ENCODE data around the gene ASIC1. TPM values are rescaled to one million over a fixed set of nuclear protein-coding genes. Genes with fewer than 3 reads are reported as not detected.
A peak's percentile ranks its signal among the peaks of the same experiment; 100 is the strongest.

Gene ASIC1
- total and polyA plus RNA-seq, 7 donors = 1.3 to 6.9 (median 4.2) TPM; not detected in 1

GRCh38 chr12:50073206-50073605 lies 15.8 kb downstream of the ASIC1 start:
- H3K36me3 ChIP-seq = no peaks in the 10 kb centered on the region
- H3K27me3 ChIP-seq = no peaks in the 10 kb centered on the region
- peaks cover 0 to 16% (median 11%) of the 10 kb centered on the region in 4 donors for H3K4me1 ChIP-seq
- H3K27ac ChIP-seq = no peak overlapping the region
- TF ChIP-seq EP300 (IDR thresholded peaks at IDR 0.05) = no peak
- no peak for TF ChIP-seq POLR2AphosphoS5 (IDR thresholded peaks at IDR 0.05)
- TF ChIP-seq POLR2A (IDR thresholded peaks at IDR 0.05) = no peak
- TF ChIP-seq CTCF (IDR thresholded peaks at IDR 0.05) = no peak
- no peak overlapping the region for H3K4me3 ChIP-seq
- H3K9me3 ChIP-seq = no peaks in the 10 kb centered on the region
- intact Hi-C loops (cut with DNase I) = loop anchor here (10.0 kb wide), 2 partner anchors 208 to 242 kb away; no protein-coding TSS in a partner anchor
- DNase-seq = no peak
- WGBS, 2 donors = 45 to 72% methylated on average over 7 of the region's 7 CpGs

- intact Hi-C loops (cut with DNase I) = loop anchor here (10.0 kb wide), 2 partner anchors 209 to 241 kb away; no protein-coding TSS in a partner anchor
- Histone ChIP-seq H3K36me3 (no peaks in the 10 kb centered on the region), H3K27me3 (no peaks in the 10 kb centered on the region), H3K9me3 (no peaks in the 10 kb centered on the region), H3K4me3 (no peak overlapping the region), H3K27ac (no peak overlapping the region), H3K4me1 (peaks cover 0 to 16% (median 11%) of the 10 kb centered on the region in 4 donors)
- no peak for DNase-seq
- no peak for TF ChIP-seq POLR2A (IDR thresholded peaks at IDR 0.05)
- TF ChIP-seq EP300 (IDR thresholded peaks at IDR 0.05) = no peak
- no peak for TF ChIP-seq POLR2AphosphoS5 (IDR thresholded peaks at IDR 0.05)
- no peak for TF ChIP-seq CTCF (IDR thresholded peaks at IDR 0.05)
- WGBS, 2 donors = 88% methylated on average over 10 of the region's 10 CpGs
Measured at GRCh38 chr12:50073712-50074111, 16.3 kb downstream of the ASIC1 start.

- peak; percentile 91 for DNase-seq
- WGBS, 2 donors = 2 to 8% methylated on average over 9 of the region's 9 CpGs
- Histone ChIP-seq H3K9me3 (no peaks in the 10 kb centered on the region), H3K4me3 (no peak overlapping the region), H3K4me1 (peaks cover 0 to 13% (median 10%) of the 10 kb centered on the region in 4 donors), H3K27ac (no peak overlapping the region), H3K27me3 (no peaks in the 10 kb centered on the region), H3K36me3 (no peaks in the 10 kb centered on the region)
- no peak for TF ChIP-seq EP300 (IDR thresholded peaks at IDR 0.05)
- no peak for TF ChIP-seq POLR2A (IDR thresholded peaks at IDR 0.05)
- TF ChIP-seq POLR2AphosphoS5 (IDR thresholded peaks at IDR 0.05) = no peak
- TF ChIP-seq CTCF (IDR thresholded peaks at IDR 0.05) = peak; percentile 88 to 93 (median 90)
- intact Hi-C loops (cut with DNase I) = loop anchor here (1.0 to 10.0 kb wide), 3 partner anchors 100 to 240 kb away; no protein-coding TSS in a partner anchor
Measured at GRCh38 chr12:50074936-50075807, 17.8 kb downstream of the ASIC1 start.

GRCh38 chr12:50075808-50076170 lies 18.4 kb downstream of the ASIC1 start:
- Histone ChIP-seq H3K27me3 (no peaks in the 10 kb centered on the region), H3K4me3 (no peak overlapping the region), H3K27ac (no peak overlapping the region), H3K4me1 (peaks cover 0 to 8% (median 6%) of the 10 kb centered on the region in 4 donors), H3K36me3 (no peaks in the 10 kb centered on the region), H3K9me3 (no peaks in the 10 kb centered on the region)
- intact Hi-C loops (cut with DNase I) = loop anchor here (1.0 to 10.0 kb wide), 3 partner anchors 100 to 239 kb away; no protein-coding TSS in a partner anchor
- DNase-seq = no peak
- no peak for TF ChIP-seq EP300 (IDR thresholded peaks at IDR 0.05)
- TF ChIP-seq POLR2A (IDR thresholded peaks at IDR 0.05) = no peak
- TF ChIP-seq POLR2AphosphoS5 (IDR thresholded peaks at IDR 0.05) = no peak
- no peak for TF ChIP-seq CTCF (IDR thresholded peaks at IDR 0.05)
- WGBS, 2 donors = 96 to 100% methylated on average over 1 of the region's 1 CpG
